C4-2B (cell line): Measurements from ENCODE around the gene PGS1.

Source experiments
- ZFX ChIP-seq: fragments of 450-650 bp; IDR thresholded peaks from 2 replicates; pipeline ENCODE4 v1.6.1; 2017
- TF ChIP-seq, protein P1 (sequence below): fragments of 450-650 bp; conservative IDR thresholded peaks from 2 replicates; pipeline ENCODE4 v1.5.1; 2017; ENCODE audit warnings: mild to moderate bottlenecking

- no peak for TF ChIP-seq ZFX
- TF ChIP-seq, protein P1, sequence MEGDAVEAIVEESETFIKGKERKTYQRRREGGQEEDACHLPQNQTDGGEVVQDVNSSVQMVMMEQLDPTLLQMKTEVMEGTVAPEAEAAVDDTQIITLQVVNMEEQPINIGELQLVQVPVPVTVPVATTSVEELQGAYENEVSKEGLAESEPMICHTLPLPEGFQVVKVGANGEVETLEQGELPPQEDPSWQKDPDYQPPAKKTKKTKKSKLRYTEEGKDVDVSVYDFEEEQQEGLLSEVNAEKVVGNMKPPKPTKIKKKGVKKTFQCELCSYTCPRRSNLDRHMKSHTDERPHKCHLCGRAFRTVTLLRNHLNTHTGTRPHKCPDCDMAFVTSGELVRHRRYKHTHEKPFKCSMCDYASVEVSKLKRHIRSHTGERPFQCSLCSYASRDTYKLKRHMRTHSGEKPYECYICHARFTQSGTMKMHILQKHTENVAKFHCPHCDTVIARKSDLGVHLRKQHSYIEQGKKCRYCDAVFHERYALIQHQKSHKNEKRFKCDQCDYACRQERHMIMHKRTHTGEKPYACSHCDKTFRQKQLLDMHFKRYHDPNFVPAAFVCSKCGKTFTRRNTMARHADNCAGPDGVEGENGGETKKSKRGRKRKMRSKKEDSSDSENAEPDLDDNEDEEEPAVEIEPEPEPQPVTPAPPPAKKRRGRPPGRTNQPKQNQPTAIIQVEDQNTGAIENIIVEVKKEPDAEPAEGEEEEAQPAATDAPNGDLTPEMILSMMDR, result no peak
Measured at GRCh38 chr17:78374189-78374588, 4.3 kb upstream of the PGS1 start.
